Sigmoid colon (tissue), 4 donors: ENCODE data around the gene PIRT.

Source experiments
- POLR2A ChIP-seq, 2 donors: fragments of 450-650 bp; IDR thresholded peaks; one replicate each; pipeline ENCODE4 v1.6.1; 2016; ENCODE audit warnings: antibody characterized with exemption in 2 of 2, mild to moderate bottlenecking in 2 of 2, moderate library complexity in 2 of 2
- POLR2AphosphoS5 ChIP-seq, 4 donors: sonication (generic); formaldehyde crosslinking; IDR thresholded peaks; one replicate each; pipeline ENCODE4 v1.6.1; 2017; ENCODE audit warnings: antibody characterized with exemption in 4 of 4
- TF ChIP-seq, protein P1 (sequence below), 4 experiments: fragments of 450-650 bp in 3 of 4; fragments of 200-600 bp in 1 of 4; IDR thresholded peaks; one replicate each; pipeline ENCODE4 v1.5.1; 2016 to 2019; ENCODE audit warnings: antibody characterized with exemption in 4 of 4, mild to moderate bottlenecking in 3 of 4, moderate library complexity in 2 of 4

DNA sequence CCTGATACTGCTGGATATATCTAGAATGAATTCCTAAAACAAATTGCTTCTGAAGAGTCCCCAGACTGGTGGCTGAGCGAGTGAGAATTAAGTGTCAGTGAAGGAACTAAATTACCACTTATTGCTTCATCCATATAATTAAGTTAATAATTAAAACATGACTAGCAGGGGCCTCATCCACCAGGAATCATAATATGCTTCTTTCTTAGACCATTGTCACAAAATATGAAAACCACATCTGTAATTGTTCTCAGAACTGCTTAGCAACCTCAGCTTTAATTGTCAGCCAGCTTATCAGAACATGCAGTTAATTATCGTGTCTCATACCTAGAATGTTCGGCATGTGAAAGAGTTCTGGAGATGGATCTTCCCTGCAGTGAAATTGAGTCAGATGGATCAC lies 21.2 kb upstream of the PIRT start:
- TF ChIP-seq POLR2AphosphoS5 (IDR thresholded peaks at IDR 0.05) (no peak), POLR2A (IDR thresholded peaks at IDR 0.05) (no peak)
- TF ChIP-seq, protein P1, sequence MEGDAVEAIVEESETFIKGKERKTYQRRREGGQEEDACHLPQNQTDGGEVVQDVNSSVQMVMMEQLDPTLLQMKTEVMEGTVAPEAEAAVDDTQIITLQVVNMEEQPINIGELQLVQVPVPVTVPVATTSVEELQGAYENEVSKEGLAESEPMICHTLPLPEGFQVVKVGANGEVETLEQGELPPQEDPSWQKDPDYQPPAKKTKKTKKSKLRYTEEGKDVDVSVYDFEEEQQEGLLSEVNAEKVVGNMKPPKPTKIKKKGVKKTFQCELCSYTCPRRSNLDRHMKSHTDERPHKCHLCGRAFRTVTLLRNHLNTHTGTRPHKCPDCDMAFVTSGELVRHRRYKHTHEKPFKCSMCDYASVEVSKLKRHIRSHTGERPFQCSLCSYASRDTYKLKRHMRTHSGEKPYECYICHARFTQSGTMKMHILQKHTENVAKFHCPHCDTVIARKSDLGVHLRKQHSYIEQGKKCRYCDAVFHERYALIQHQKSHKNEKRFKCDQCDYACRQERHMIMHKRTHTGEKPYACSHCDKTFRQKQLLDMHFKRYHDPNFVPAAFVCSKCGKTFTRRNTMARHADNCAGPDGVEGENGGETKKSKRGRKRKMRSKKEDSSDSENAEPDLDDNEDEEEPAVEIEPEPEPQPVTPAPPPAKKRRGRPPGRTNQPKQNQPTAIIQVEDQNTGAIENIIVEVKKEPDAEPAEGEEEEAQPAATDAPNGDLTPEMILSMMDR (IDR thresholded peaks at IDR 0.05), result no peak
